Suprapubic skin (tissue), 4 donors: ENCODE data around the gene PITX1. TPM values are rescaled to one million over a fixed set of nuclear protein-coding genes. Genes with fewer than 3 reads are reported as not detected.

Source experiments
- DNase-seq, 2 donors: peaks; one replicate each; pipeline ENCODE4 v3.0.0-alpha.2; 2019; ENCODE audit warnings: low spot score in 2 of 2
- H3K27ac ChIP-seq: fragments of 200-600 bp; sonication (generic); one replicate; pipeline ENCODE4 v1.5.1; 2019
- H3K27me3 ChIP-seq: fragments of 200-600 bp; sonication (generic); one replicate; pipeline ENCODE4 v1.5.1; 2019
- H3K36me3 ChIP-seq: fragments of 200-600 bp; sonication (generic); one replicate; pipeline ENCODE4 v1.5.1; 2019
- H3K4me1 ChIP-seq: fragments of 200-600 bp; sonication (generic); one replicate; pipeline ENCODE4 v1.5.1; 2019
- H3K4me3 ChIP-seq: fragments of 200-600 bp; sonication (generic); one replicate; pipeline ENCODE4 v1.5.1; 2019; ENCODE audit warnings: mild to moderate bottlenecking
- H3K9me3 ChIP-seq: fragments of 200-600 bp; sonication (generic); one replicate; pipeline ENCODE4 v1.5.1; 2019
- CTCF ChIP-seq, 2 donors: fragments of 200-600 bp in 1 of 2; fragments of 450-650 bp in 1 of 2; sonication (generic) in 1 of 2; IDR thresholded peaks; one replicate each; pipeline ENCODE4 v1.5.1; 2016 to 2019; ENCODE audit warnings: antibody characterized with exemption in 2 of 2, mild to moderate bottlenecking in 1 of 2, moderate library complexity in 1 of 2
- EP300 ChIP-seq: sonication (generic); formaldehyde crosslinking; IDR thresholded peaks from one replicate; pipeline ENCODE4 v1.6.1; 2017; ENCODE audit warnings: antibody characterized with exemption
- POLR2A ChIP-seq, 2 donors: fragments of 450-650 bp; IDR thresholded peaks; one replicate each; pipeline ENCODE4 v1.6.1; 2017; ENCODE audit warnings: antibody characterized with exemption in 2 of 2, mild to moderate bottlenecking in 2 of 2, moderate library complexity in 2 of 2
- POLR2AphosphoS5 ChIP-seq, 3 donors: sonication (generic); formaldehyde crosslinking; IDR thresholded peaks; one replicate each; pipeline ENCODE4 v1.6.1; 2017; ENCODE audit warnings: antibody characterized with exemption in 3 of 3
- WGBS: methylation state at CpG from one replicate; pipeline ENCODE4 v1.1.5; 2018; 5-methylcytosine and 5-hydroxymethylcytosine counted together
- total RNA-seq, 4 donors: library from RNA; depleted of rRNA; stranded (reverse); fragments of >200 nt; gene quantifications; one replicate each; pipeline ENCODE4 v1.1.0, GENCODE V29; 2016

The PITX1 gene
- total RNA-seq, 4 donors from 2014 or later: 0.64 to 2.4 (median 1.4) TPM

GRCh38 chr5:135038813-135039270 lies 4.8 kb upstream of the PITX1 start:
- peaks cover 99% of the 10 kb centered on the region for H3K27me3 ChIP-seq
- H3K27ac ChIP-seq: no peak overlapping the region
- peak overlapping the region; percentile 41 for H3K4me3 ChIP-seq
- 18% methylated on average over 7 of the region's 42 CpGs for WGBS
- peaks cover 28% of the 10 kb centered on the region for H3K4me1 ChIP-seq
- no peak for DNase-seq
- H3K9me3 ChIP-seq: no peaks in the 10 kb centered on the region
- H3K36me3 ChIP-seq: no peaks in the 10 kb centered on the region
- TF ChIP-seq POLR2AphosphoS5 (IDR thresholded peaks at IDR 0.05) (no peak), CTCF (IDR thresholded peaks at IDR 0.05) (no peak), EP300 (no peak), POLR2A (IDR thresholded peaks at IDR 0.05) (no peak)

- peaks cover 99% of the 10 kb centered on the region for H3K27me3 ChIP-seq
- no peaks in the 10 kb centered on the region for H3K9me3 ChIP-seq
- no peak overlapping the region for H3K27ac ChIP-seq
Observed at GRCh38 chr5:135038205-135038812, 4.3 kb upstream of the PITX1 start.

GRCh38 chr5:135037519-135038204 lies 3.6 kb upstream of the PITX1 start:
- Histone ChIP-seq H3K4me1 (peaks cover 40% of the 10 kb centered on the region), H3K27me3 (peaks cover 99% of the 10 kb centered on the region), H3K9me3 (no peaks in the 10 kb centered on the region), H3K27ac (no peak overlapping the region), H3K36me3 (no peaks in the 10 kb centered on the region), H3K4me3 (no peak overlapping the region)
- DNase-seq: no peak
- TF ChIP-seq POLR2AphosphoS5 (IDR thresholded peaks at IDR 0.05): no peak
- TF ChIP-seq CTCF (IDR thresholded peaks at IDR 0.05): no peak
- no peak for TF ChIP-seq POLR2A (IDR thresholded peaks at IDR 0.05)
- TF ChIP-seq EP300: no peak
- WGBS: 48% methylated on average over 4 of the region's 11 CpGs

More at GRCh38 chr5:135038205-135038812, 4.3 kb upstream of the PITX1 start:
- no peak for DNase-seq
- 34% methylated on average over 18 of the region's 20 CpGs for WGBS
- Histone ChIP-seq H3K36me3 (no peaks in the 10 kb centered on the region), H3K4me3 (no peak overlapping the region), H3K4me1 (peaks cover 34% of the 10 kb centered on the region)
- TF ChIP-seq CTCF (IDR thresholded peaks at IDR 0.05) (no peak), EP300 (no peak), POLR2AphosphoS5 (IDR thresholded peaks at IDR 0.05) (no peak), POLR2A (IDR thresholded peaks at IDR 0.05) (no peak)

- Histone ChIP-seq H3K36me3 (no peaks in the 10 kb centered on the region), H3K9me3 (no peaks in the 10 kb centered on the region), H3K27ac (no peak overlapping the region), H3K4me3 (no peak overlapping the region), H3K4me1 (peaks cover 43% of the 10 kb centered on the region), H3K27me3 (peaks cover 100% of the 10 kb centered on the region)
- TF ChIP-seq EP300 (no peak), CTCF (IDR thresholded peaks at IDR 0.05) (no peak), POLR2A (IDR thresholded peaks at IDR 0.05) (no peak), POLR2AphosphoS5 (IDR thresholded peaks at IDR 0.05) (no peak)
- WGBS: 80% methylated on average over 3 of the region's 4 CpGs
- DNase-seq: no peak
Observed at GRCh38 chr5:135036405-135036804, 2.4 kb upstream of the PITX1 start.

GRCh38 chr5:135035678-135036030 lies 1.6 kb upstream of the PITX1 start:
- H3K4me1 ChIP-seq: peaks cover 50% of the 10 kb centered on the region
- DNase-seq: no peak
- H3K36me3 ChIP-seq: no peaks in the 10 kb centered on the region
- whole genome bisulfite sequencing: 56% methylated on average over 3 of the region's 6 CpGs
- no peak overlapping the region for H3K27ac ChIP-seq
- H3K4me3 ChIP-seq: no peak overlapping the region
- TF ChIP-seq EP300 (no peak), CTCF (IDR thresholded peaks at IDR 0.05) (no peak), POLR2A (IDR thresholded peaks at IDR 0.05) (no peak), POLR2AphosphoS5 (IDR thresholded peaks at IDR 0.05) (no peak)
- H3K9me3 ChIP-seq: no peaks in the 10 kb centered on the region
- H3K27me3 ChIP-seq: peaks cover 100% of the 10 kb centered on the region
